Measurements from ENCODE around the gene LBR. TPM values are rescaled to one million over a fixed set of nuclear protein-coding genes. Genes with fewer than 3 reads are reported as not detected.

Gene LBR
- total RNA-seq, 1 experiment from 2014 or later, result 86.0 TPM

- no peak for TF ChIP-seq ZNF423 (CRISPR knock-in tag; IDR thresholded peaks at IDR 0.05)
- peak; percentile 60; the same call in 1 of the 2 replicates for TF ChIP-seq GABPB1 (CRISPR knock-in tag; IDR thresholded peaks at IDR 0.05)
- no peak for TF ChIP-seq ZNF317 (CRISPR knock-in tag; IDR thresholded peaks at IDR 0.05; ENCODE audit: borderline replicate concordance, low read depth)
- TF ChIP-seq, protein P1, sequence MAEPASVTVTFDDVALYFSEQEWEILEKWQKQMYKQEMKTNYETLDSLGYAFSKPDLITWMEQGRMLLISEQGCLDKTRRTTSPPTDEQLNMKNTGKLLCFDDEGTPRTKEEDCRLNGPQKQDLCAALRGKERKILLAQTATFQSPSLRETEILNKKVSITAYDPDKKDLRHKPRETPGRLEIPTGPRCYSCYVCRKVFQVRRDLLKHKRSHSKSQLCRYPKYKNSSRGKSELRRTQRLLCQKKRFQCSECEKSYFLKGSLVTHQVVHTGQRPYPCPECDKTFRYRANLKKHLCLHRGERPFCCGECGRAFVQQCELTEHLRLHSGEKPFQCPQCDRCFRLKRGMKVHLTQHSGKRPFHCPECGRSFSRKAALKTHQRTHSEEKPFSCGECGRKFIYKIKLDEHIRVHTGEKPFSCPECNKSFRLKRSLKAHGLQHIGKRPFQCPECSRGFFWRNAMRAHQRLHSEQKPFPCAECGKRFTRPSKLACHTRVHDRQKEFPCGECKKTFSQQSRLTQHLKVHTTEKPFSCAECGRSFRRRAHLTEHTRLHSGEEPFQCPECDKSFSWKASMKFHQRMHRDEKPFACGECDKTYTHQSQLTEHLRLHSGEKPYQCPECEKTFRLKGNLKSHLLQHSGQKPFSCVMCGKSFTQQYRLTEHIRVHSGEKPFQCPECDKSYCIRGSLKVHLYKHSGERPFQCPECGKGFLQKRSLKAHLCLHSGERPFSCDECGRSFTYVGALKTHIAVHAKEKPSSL (CRISPR knock-in tag; conservative IDR thresholded peaks at IDR 0.05), result no peak
- peak; percentile 76; the same call in 1 of the 2 replicates for TF ChIP-seq TEAD1 (CRISPR knock-in tag; IDR thresholded peaks at IDR 0.05)
- no peak; the same call in 1 of the 2 replicates for TF ChIP-seq ATF1 (CRISPR knock-in tag; IDR thresholded peaks at IDR 0.05)
- TF ChIP-seq, protein P2, sequence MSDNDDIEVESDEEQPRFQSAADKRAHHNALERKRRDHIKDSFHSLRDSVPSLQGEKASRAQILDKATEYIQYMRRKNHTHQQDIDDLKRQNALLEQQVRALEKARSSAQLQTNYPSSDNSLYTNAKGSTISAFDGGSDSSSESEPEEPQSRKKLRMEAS (CRISPR knock-in tag; IDR thresholded peaks at IDR 0.05), result peak; percentile 81
- peak; percentile 63 for TF ChIP-seq CREM (CRISPR knock-in tag; IDR thresholded peaks at IDR 0.05)
- TF ChIP-seq, protein P3, sequence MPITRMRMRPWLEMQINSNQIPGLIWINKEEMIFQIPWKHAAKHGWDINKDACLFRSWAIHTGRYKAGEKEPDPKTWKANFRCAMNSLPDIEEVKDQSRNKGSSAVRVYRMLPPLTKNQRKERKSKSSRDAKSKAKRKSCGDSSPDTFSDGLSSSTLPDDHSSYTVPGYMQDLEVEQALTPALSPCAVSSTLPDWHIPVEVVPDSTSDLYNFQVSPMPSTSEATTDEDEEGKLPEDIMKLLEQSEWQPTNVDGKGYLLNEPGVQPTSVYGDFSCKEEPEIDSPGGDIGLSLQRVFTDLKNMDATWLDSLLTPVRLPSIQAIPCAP (CRISPR knock-in tag; IDR thresholded peaks at IDR 0.05), result peak; percentile 31; the same call in 1 of the 2 replicates
- TF ChIP-seq, protein P4, sequence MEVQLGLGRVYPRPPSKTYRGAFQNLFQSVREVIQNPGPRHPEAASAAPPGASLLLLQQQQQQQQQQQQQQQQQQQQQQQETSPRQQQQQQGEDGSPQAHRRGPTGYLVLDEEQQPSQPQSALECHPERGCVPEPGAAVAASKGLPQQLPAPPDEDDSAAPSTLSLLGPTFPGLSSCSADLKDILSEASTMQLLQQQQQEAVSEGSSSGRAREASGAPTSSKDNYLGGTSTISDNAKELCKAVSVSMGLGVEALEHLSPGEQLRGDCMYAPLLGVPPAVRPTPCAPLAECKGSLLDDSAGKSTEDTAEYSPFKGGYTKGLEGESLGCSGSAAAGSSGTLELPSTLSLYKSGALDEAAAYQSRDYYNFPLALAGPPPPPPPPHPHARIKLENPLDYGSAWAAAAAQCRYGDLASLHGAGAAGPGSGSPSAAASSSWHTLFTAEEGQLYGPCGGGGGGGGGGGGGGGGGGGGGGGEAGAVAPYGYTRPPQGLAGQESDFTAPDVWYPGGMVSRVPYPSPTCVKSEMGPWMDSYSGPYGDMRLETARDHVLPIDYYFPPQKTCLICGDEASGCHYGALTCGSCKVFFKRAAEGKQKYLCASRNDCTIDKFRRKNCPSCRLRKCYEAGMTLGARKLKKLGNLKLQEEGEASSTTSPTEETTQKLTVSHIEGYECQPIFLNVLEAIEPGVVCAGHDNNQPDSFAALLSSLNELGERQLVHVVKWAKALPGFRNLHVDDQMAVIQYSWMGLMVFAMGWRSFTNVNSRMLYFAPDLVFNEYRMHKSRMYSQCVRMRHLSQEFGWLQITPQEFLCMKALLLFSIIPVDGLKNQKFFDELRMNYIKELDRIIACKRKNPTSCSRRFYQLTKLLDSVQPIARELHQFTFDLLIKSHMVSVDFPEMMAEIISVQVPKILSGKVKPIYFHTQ (CRISPR knock-in tag; IDR thresholded peaks at IDR 0.05), result no peak
- no peak for TF ChIP-seq SMAD4 (CRISPR knock-in tag; IDR thresholded peaks at IDR 0.05)
- TF ChIP-seq FOXJ3 (CRISPR knock-in tag; IDR thresholded peaks at IDR 0.05; ENCODE audit: borderline replicate concordance), result no peak
- TF ChIP-seq, protein P5, sequence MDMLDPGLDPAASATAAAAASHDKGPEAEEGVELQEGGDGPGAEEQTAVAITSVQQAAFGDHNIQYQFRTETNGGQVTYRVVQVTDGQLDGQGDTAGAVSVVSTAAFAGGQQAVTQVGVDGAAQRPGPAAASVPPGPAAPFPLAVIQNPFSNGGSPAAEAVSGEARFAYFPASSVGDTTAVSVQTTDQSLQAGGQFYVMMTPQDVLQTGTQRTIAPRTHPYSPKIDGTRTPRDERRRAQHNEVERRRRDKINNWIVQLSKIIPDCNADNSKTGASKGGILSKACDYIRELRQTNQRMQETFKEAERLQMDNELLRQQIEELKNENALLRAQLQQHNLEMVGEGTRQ (CRISPR knock-in tag; IDR thresholded peaks at IDR 0.05), result no peak
- peak; percentile 78 for TF ChIP-seq SP1 (CRISPR knock-in tag; conservative IDR thresholded peaks at IDR 0.05)
- TF ChIP-seq KAT7 (CRISPR knock-in tag; IDR thresholded peaks at IDR 0.05; ENCODE audit: borderline replicate concordance), result no peak
- TF ChIP-seq, protein P6, sequence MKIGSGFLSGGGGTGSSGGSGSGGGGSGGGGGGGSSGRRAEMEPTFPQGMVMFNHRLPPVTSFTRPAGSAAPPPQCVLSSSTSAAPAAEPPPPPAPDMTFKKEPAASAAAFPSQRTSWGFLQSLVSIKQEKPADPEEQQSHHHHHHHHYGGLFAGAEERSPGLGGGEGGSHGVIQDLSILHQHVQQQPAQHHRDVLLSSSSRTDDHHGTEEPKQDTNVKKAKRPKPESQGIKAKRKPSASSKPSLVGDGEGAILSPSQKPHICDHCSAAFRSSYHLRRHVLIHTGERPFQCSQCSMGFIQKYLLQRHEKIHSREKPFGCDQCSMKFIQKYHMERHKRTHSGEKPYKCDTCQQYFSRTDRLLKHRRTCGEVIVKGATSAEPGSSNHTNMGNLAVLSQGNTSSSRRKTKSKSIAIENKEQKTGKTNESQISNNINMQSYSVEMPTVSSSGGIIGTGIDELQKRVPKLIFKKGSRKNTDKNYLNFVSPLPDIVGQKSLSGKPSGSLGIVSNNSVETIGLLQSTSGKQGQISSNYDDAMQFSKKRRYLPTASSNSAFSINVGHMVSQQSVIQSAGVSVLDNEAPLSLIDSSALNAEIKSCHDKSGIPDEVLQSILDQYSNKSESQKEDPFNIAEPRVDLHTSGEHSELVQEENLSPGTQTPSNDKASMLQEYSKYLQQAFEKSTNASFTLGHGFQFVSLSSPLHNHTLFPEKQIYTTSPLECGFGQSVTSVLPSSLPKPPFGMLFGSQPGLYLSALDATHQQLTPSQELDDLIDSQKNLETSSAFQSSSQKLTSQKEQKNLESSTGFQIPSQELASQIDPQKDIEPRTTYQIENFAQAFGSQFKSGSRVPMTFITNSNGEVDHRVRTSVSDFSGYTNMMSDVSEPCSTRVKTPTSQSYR (CRISPR knock-in tag; IDR thresholded peaks at IDR 0.05), result 0 out of 2 replicates have a peak, but pooled peaks have one; percentile 18
- TF ChIP-seq, protein P7, sequence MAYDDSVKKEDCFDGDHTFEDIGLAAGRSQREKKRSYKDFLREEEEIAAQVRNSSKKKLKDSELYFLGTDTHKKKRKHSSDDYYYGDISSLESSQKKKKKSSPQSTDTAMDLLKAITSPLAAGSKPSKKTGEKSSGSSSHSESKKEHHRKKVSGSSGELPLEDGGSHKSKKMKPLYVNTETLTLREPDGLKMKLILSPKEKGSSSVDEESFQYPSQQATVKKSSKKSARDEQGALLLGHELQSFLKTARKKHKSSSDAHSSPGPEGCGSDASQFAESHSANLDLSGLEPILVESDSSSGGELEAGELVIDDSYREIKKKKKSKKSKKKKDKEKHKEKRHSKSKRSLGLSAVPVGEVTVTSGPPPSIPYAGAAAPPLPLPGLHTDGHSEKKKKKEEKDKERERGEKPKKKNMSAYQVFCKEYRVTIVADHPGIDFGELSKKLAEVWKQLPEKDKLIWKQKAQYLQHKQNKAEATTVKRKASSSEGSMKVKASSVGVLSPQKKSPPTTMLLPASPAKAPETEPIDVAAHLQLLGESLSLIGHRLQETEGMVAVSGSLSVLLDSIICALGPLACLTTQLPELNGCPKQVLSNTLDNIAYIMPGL (CRISPR knock-in tag; IDR thresholded peaks at IDR 0.05), result peak; percentile 98; the same call in 1 of the 2 replicates
- TF ChIP-seq NR1H2 (CRISPR knock-in tag; IDR thresholded peaks at IDR 0.05), result no peak
- no peak for TF ChIP-seq ZBTB43 (CRISPR knock-in tag; IDR thresholded peaks at IDR 0.05)
- TF ChIP-seq ZNF532 (CRISPR knock-in tag; IDR thresholded peaks at IDR 0.05; ENCODE audit: borderline replicate concordance), result no peak
Observed at GRCh38 chr1:225474986-225475820, 47.4 kb upstream of the LBR start (continued).

Measured in WTC11 (cell line).